Measurements from ENCODE around the gene GDF7.

Gene GDF7

DNA sequence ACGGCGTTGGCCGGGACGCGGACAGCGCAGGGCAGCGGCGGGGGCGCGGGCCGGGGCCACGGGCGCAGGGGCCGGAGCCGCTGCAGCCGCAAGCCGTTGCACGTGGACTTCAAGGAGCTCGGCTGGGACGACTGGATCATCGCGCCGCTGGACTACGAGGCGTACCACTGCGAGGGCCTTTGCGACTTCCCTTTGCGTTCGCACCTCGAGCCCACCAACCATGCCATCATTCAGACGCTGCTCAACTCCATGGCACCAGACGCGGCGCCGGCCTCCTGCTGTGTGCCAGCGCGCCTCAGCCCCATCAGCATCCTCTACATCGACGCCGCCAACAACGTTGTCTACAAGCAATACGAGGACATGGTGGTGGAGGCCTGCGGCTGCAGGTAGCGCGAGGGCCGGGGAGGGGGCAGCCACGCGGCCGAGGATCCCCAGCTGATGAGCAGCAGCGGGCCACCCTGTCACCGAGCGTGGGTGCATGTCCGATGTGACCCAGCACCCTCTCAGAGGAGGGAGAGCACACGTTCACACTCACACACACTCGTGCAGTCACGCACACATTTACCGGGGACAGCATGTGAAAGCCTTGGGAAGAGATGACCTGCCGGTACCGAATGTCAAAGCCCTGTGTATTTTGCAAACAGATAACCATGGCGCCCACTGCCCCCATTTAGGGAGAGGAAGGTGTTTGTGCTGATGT lies 4.2 kb downstream of the GDF7 start:
- TF ChIP-seq TAF1 (IDR thresholded peaks at IDR 0.05; ENCODE audit: borderline replicate concordance, low read depth, low read length) (no peak), POLR2AphosphoS5 (IDR thresholded peaks at IDR 0.05; ENCODE audit: low read depth, low read length) (no peak), POLR2A (IDR thresholded peaks at IDR 0.05; ENCODE audit: low read depth, low read length) (no peak)
- no peak for FAIRE-seq
- no peak for DNase-seq (ENCODE audit: insufficient read length)

- FAIRE-seq, result no peak
- no peak for DNase-seq (ENCODE audit: insufficient read length)
- TF ChIP-seq TAF1 (IDR thresholded peaks at IDR 0.05; ENCODE audit: borderline replicate concordance, low read depth, low read length) (no peak), POLR2A (IDR thresholded peaks at IDR 0.05; ENCODE audit: low read depth, low read length) (no peak), POLR2AphosphoS5 (IDR thresholded peaks at IDR 0.05; ENCODE audit: low read depth, low read length) (no peak)
Observed at GRCh38 chr2:20671736-20672080, 4.8 kb downstream of the GDF7 start.

- TF ChIP-seq TAF1 (IDR thresholded peaks at IDR 0.05; ENCODE audit: borderline replicate concordance, low read depth, low read length), result no peak
- no peak for TF ChIP-seq POLR2A (IDR thresholded peaks at IDR 0.05; ENCODE audit: low read depth, low read length)
- TF ChIP-seq POLR2AphosphoS5 (IDR thresholded peaks at IDR 0.05; ENCODE audit: low read depth, low read length), result no peak
- FAIRE-seq (no peak), DNase-seq (ENCODE audit: insufficient read length) (no peak)
Observed at GRCh38 chr2:20672201-20672951, 5.4 kb downstream of the GDF7 start.

GRCh38 chr2:20673686-20674308 lies 6.9 kb downstream of the GDF7 start:
- no peak for TF ChIP-seq POLR2A (IDR thresholded peaks at IDR 0.05; ENCODE audit: low read depth, low read length)
- no peak for TF ChIP-seq POLR2AphosphoS5 (IDR thresholded peaks at IDR 0.05; ENCODE audit: low read depth, low read length)
- TF ChIP-seq TAF1 (IDR thresholded peaks at IDR 0.05; ENCODE audit: borderline replicate concordance, low read depth, low read length), result no peak
- FAIRE-seq, result no peak

DNA sequence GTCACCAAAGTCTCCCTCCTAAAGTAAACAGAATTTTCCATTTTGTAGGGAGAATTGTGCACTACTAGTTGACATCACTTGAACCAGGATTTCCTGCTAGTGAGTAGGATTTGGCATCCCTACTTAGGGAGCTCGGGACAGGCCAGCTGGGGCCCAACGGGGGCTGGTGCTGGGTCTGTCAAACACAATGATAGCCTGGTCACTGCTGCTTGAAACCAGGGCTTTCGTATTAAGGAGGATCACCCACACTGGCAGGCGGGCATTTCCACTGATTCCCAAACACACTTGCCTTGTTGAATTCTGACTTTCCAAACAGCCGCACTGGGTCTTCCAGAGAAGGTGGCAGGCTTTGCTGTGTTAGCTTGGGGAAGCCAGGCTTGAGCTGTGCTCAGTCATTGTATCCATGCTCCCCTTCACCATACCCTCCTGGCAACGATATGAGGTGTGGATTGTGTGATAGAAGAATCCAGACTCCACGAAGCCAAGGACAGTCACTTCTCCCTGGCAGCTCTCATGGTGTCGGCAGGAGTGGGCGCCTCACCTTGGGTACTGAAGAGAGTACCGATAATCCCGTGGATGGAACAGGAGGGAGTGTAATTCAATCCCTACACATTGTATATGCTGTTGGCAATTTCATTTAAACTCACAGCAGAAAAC lies 7.5 kb downstream of the GDF7 start:
- DNase-seq (ENCODE audit: insufficient read length) (no peak), FAIRE-seq (peak; percentile 81)
- TF ChIP-seq POLR2A (IDR thresholded peaks at IDR 0.05; ENCODE audit: low read depth, low read length), result no peak
- TF ChIP-seq POLR2AphosphoS5 (IDR thresholded peaks at IDR 0.05; ENCODE audit: low read depth, low read length), result no peak
- TF ChIP-seq TAF1 (IDR thresholded peaks at IDR 0.05; ENCODE audit: borderline replicate concordance, low read depth, low read length), result no peak

More at GRCh38 chr2:20673686-20674308, 6.9 kb downstream of the GDF7 start:
- no peak for DNase-seq (ENCODE audit: insufficient read length)

DNA sequence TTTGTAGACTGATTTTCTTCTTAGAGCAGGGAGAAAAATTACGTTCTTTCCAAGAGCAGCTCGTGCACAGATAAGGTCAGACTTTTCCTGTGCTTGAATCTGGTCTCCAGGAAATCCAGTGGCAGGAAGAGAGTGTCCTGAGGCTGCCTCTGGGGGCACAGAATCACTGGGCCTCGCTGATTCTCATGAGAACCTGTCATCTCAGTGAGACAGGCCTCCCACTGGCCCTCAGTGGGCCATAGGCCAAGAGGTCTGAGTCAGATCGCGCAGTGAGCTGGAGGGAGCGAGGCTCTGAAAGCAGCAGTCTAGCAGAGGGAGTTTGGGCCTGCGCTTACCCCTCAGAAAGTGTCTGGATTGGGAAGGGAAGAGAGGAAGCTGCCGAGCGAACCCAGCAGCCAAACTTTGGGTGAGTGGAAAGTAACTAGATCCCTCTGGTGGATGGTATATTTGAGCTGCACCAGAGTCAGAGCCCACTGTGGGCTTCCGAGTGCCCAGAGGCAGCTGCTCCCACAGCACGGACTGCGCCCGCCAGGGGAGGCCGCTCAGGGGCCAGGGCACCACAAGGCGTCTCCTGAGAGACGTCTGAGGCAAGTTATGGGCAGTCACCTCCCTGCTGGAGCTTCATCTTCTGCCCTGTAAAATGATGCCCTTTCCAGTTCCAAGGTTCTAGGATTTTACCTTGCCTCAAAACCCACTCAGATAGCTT lies 8.2 kb downstream of the GDF7 start:
- no peak for FAIRE-seq
- no peak for TF ChIP-seq POLR2AphosphoS5 (IDR thresholded peaks at IDR 0.05; ENCODE audit: low read depth, low read length)
- TF ChIP-seq POLR2A (IDR thresholded peaks at IDR 0.05; ENCODE audit: low read depth, low read length), result no peak
- no peak for TF ChIP-seq TAF1 (IDR thresholded peaks at IDR 0.05; ENCODE audit: borderline replicate concordance, low read depth, low read length)
- DNase-seq (ENCODE audit: insufficient read length), result no peak

DNA sequence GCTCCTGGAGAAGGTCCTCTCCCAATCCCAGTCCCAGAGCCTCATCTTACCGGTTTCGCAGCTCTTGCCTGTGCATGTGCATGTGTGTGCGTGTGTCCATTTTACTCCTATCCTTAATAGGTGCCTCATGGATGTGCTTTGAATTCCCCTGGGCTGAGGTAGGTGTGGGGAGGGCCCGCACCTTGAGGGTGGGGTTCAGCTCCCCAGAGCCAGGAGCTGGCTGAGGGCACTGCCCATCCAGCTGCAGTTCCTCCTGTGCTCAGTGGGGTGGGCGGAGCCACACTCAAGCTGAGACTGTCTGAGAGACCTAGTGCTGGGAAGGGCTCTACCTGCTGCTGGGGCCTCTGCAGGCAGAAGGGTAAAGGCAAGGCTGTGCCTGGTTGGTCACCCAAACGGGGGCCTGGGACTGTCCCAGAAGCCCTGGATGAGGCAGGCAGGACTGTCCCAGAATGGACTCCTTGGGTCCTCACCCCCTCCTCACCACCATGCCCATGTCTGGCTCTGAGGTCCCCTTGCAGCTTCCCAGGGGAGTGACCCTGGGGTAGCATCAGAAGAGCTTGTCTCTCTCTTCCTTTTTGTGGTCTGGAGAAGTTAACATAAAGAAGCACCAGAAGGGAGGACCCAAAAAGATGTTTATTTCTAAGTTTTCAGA lies 8.9 kb downstream of the GDF7 start:
- FAIRE-seq (peak; percentile 71), DNase-seq (ENCODE audit: insufficient read length) (peak; percentile 68)
- TF ChIP-seq POLR2AphosphoS5 (IDR thresholded peaks at IDR 0.05; ENCODE audit: low read depth, low read length) (no peak), TAF1 (IDR thresholded peaks at IDR 0.05; ENCODE audit: borderline replicate concordance, low read depth, low read length) (no peak), POLR2A (IDR thresholded peaks at IDR 0.05; ENCODE audit: low read depth, low read length) (no peak)

- DNase-seq (ENCODE audit: insufficient read length) (peak; percentile 73), FAIRE-seq (peak; percentile 92)
- TF ChIP-seq POLR2AphosphoS5 (IDR thresholded peaks at IDR 0.05; ENCODE audit: low read depth, low read length) (no peak), TAF1 (IDR thresholded peaks at IDR 0.05; ENCODE audit: borderline replicate concordance, low read depth, low read length) (no peak), POLR2A (IDR thresholded peaks at IDR 0.05; ENCODE audit: low read depth, low read length) (peak; percentile 28; the same call in 1 of the 2 replicates)
Observed at GRCh38 chr2:20676353-20677215, 9.6 kb downstream of the GDF7 start.

GRCh38 chr2:20677301-20678085 lies 10.5 kb downstream of the GDF7 start:
- peak; percentile 74 for FAIRE-seq
- no peak for DNase-seq (ENCODE audit: insufficient read length)

More at GRCh38 chr2:20677301-20678085, 10.5 kb downstream of the GDF7 start:
- TF ChIP-seq TAF1 (IDR thresholded peaks at IDR 0.05; ENCODE audit: borderline replicate concordance, low read depth, low read length), result no peak
- TF ChIP-seq POLR2A (IDR thresholded peaks at IDR 0.05; ENCODE audit: low read depth, low read length), result no peak
- 0 out of 2 replicates have a peak, but pooled peaks have one; percentile 27 for TF ChIP-seq POLR2AphosphoS5 (IDR thresholded peaks at IDR 0.05; ENCODE audit: low read depth, low read length)
